IMR-90 (cell line): ENCODE measurements around the gene TES. TPM values are rescaled to one million over a fixed set of nuclear protein-coding genes. Genes with fewer than 3 reads are reported as not detected.
A peak's percentile ranks its signal among the peaks of the same experiment; 100 is the strongest.

ENCODE experiments used
- ATAC-seq: fragments of 200-7000 bp; cut with Tn5 transposase; 2 replicates; pipeline ENCODE4 v1.9.1; 2020; ENCODE audit warnings: low read depth, mild to moderate bottlenecking, moderate library complexity
- BruUV-seq: library from RNA; stranded (reverse); fragments of 400-500 nt; replicated peaks from 2 replicates; lab custom pipeline; 2021; lab: Mats Ljungman, UMichigan
- CTCF ChIA-PET: fragments of 300-600 bp; formaldehyde crosslinking; extraction: SDS; loops from one replicate; lab custom pipeline; 2021; ENCODE audit warnings: antibody characterized with exemption; lab: Yijun Ruan, JAX
- POLR2A ChIA-PET: fragments of 300-600 bp; sonication (Branson Sonifier 250); formaldehyde crosslinking; loops from one replicate; lab custom pipeline; 2022; ENCODE audit warnings: antibody characterized with exemption; ENCODE audit not compliant: unreplicated experiment; lab: Charles Lee
- DNase-seq: peaks from one replicate; pipeline ENCODE4 v3.0.0; 2013
- H2AFZ ChIP-seq: replicated peaks from 2 replicates; pipeline ENCODE3; 2013; ENCODE audit warnings: low read length, mild to moderate bottlenecking; ENCODE audit not compliant: poor library complexity
- H2AK5ac ChIP-seq: 2 replicates; pipeline ENCODE4 v1.6.1; 2013; ENCODE audit warnings: low read depth, low read length, inconsistent platforms
- H2AK9ac ChIP-seq: replicated peaks from 2 replicates; pipeline ENCODE3; 2013; ENCODE audit warnings: mild to moderate bottlenecking, low read depth, low read length, moderate library complexity; ENCODE audit not compliant: poor library complexity
- H2BK120ac ChIP-seq: 2 replicates; pipeline ENCODE4 v1.6.1; 2013; ENCODE audit warnings: low read depth, low read length, inconsistent platforms
- H2BK15ac ChIP-seq: 3 replicates; pipeline ENCODE4 v1.6.1; 2013; ENCODE audit warnings: low read depth, low read length, inconsistent platforms
- H2BK20ac ChIP-seq: 2 replicates; pipeline ENCODE4 v1.6.1; 2013; ENCODE audit warnings: low read depth, mild to moderate bottlenecking, inconsistent platforms, low read length, moderate library complexity
- H2BK5ac ChIP-seq: 2 replicates; pipeline ENCODE4 v1.6.1; 2013; ENCODE audit warnings: mild to moderate bottlenecking, low read depth, low read length, inconsistent platforms; ENCODE audit not compliant: poor library complexity, severe bottlenecking
- H3K14ac ChIP-seq: replicated peaks from 2 replicates; pipeline ENCODE4 v1.6.1; 2013; ENCODE audit warnings: low read depth, low read length, inconsistent platforms
- H3K18ac ChIP-seq: 2 replicates; pipeline ENCODE4 v1.6.1; 2013; ENCODE audit warnings: low read depth, low read length, control low read depth
- H3K23ac ChIP-seq: 2 replicates; pipeline ENCODE4 v1.6.1; 2013; ENCODE audit warnings: low read depth, low read length, inconsistent platforms
- H3K27ac ChIP-seq: 2 replicates; pipeline ENCODE4 v1.5.1; 2013; ENCODE audit warnings: mild to moderate bottlenecking, control low read depth, low read length; ENCODE audit not compliant: insufficient read depth
- H3K27me3 ChIP-seq: 2 replicates; pipeline ENCODE4 v1.6.1; 2013; ENCODE audit warnings: low read length; ENCODE audit not compliant: control insufficient read depth, insufficient read depth
- H3K36me3 ChIP-seq: 2 replicates; pipeline ENCODE4 v1.6.1; 2013; ENCODE audit warnings: low read length, mixed read lengths; ENCODE audit not compliant: control insufficient read depth, insufficient read depth
- H3K4ac ChIP-seq: 2 replicates; pipeline ENCODE4 v1.6.1; 2013; ENCODE audit warnings: low read depth, low read length, inconsistent platforms
- H3K4me1 ChIP-seq: 2 replicates; pipeline ENCODE4 v1.6.1; 2013; ENCODE audit warnings: low read length, mixed read lengths; ENCODE audit not compliant: control insufficient read depth, insufficient read depth
- H3K4me2 ChIP-seq: 2 replicates; pipeline ENCODE4 v1.6.1; 2013; ENCODE audit warnings: low read depth, mild to moderate bottlenecking, control low read depth, low read length, moderate library complexity
- H3K4me3 ChIP-seq: 2 replicates; pipeline ENCODE4 v1.5.1; 2013; ENCODE audit warnings: low read depth, mild to moderate bottlenecking, control low read depth, low read length, moderate library complexity; ENCODE audit not compliant: insufficient read depth
- H3K56ac ChIP-seq: 2 replicates; pipeline ENCODE4 v1.6.1; 2013; ENCODE audit warnings: low read length, inconsistent platforms; ENCODE audit not compliant: insufficient read depth; ENCODE audit errors: extremely low read depth
- H3K79me1 ChIP-seq, 2 experiments: 2 replicates each; pipeline ENCODE4 v1.6.1; 2013; ENCODE audit warnings: low read length in 2 of 2, inconsistent platforms in 1 of 2, low read depth in 1 of 2
- H3K9ac ChIP-seq: 2 replicates; pipeline ENCODE4 v1.6.1; 2013; ENCODE audit warnings: low read depth, low read length, control low read depth
- H3K9me1 ChIP-seq: 2 replicates; pipeline ENCODE4 v1.6.1; 2013; ENCODE audit warnings: low read length, inconsistent platforms; ENCODE audit not compliant: insufficient read depth
- H3K9me3 ChIP-seq: 2 replicates; pipeline ENCODE4 v1.6.1; 2013; ENCODE audit warnings: low read length; ENCODE audit not compliant: control insufficient read depth, insufficient read depth
- H4K20me1 ChIP-seq: 2 replicates; pipeline ENCODE4 v1.6.1; 2013; ENCODE audit warnings: low read length, inconsistent platforms; ENCODE audit not compliant: insufficient read depth
- H4K5ac ChIP-seq: 2 replicates; pipeline ENCODE4 v1.6.1; 2013; ENCODE audit warnings: mild to moderate bottlenecking, low read depth, low read length, control low read depth
- H4K8ac ChIP-seq, 2 experiments: 2 replicates each; pipeline ENCODE4 v1.6.1; 2013; ENCODE audit warnings: low read depth in 2 of 2, low read length in 2 of 2, control low read depth in 1 of 2, inconsistent platforms in 1 of 2
- H4K91ac ChIP-seq: 2 replicates; pipeline ENCODE4 v1.6.1; 2013; ENCODE audit warnings: low read depth, low read length, inconsistent platforms; ENCODE audit not compliant: insufficient read depth
- CTCF ChIP-seq: conservative IDR thresholded peaks from 2 replicates; pipeline ENCODE4 v1.5.1; 2012; ENCODE audit warnings: mild to moderate bottlenecking, low read depth, low read length, improper control_type of control experiment
- ELK1 ChIP-seq: fragments of 150-350 bp; IDR thresholded peaks from 2 replicates; pipeline ENCODE4 v1.6.1; 2016; ENCODE audit warnings: low read depth, mild to moderate bottlenecking, low read length, moderate library complexity, borderline replicate concordance
- MAFK ChIP-seq: IDR thresholded peaks from 2 replicates; pipeline ENCODE4 v1.6.1; 2012; ENCODE audit warnings: low read depth, low read length, improper control_type of control experiment
- MXI1 ChIP-seq: IDR thresholded peaks from 2 replicates; pipeline ENCODE4 v1.6.1; 2012; ENCODE audit warnings: low read depth, mild to moderate bottlenecking, low read length, moderate library complexity, borderline replicate concordance
- NFE2L2 ChIP-seq: fragments of 150-350 bp; IDR thresholded peaks from 2 replicates; pipeline ENCODE4 v1.6.1; 2016; ENCODE audit warnings: low read depth, mild to moderate bottlenecking, low read length
- whole genome bisulfite sequencing, 2 experiments: methylation state at CpG; one replicate each; pipeline versions ENCODE4 v1.1.5 to v1.1.7; 2013; ENCODE audit warnings: missing lambda C conversion rate in 2 of 2; ENCODE audit not compliant: insufficient read length in 1 of 2; ENCODE audit errors: extremely low coverage in 2 of 2; 5-methylcytosine and 5-hydroxymethylcytosine counted together
- dilution Hi-C: fragments of 300-500 bp; cut with HindIII; formaldehyde crosslinking; loops from one replicate; pipeline ENCODE4 v1.14.3; 2018; ENCODE audit warnings: low sequenced_read_pairs; ENCODE audit not compliant: unreplicated experiment
- in situ Hi-C: fragments of 300-500 bp; cut with MboI; formaldehyde crosslinking; loops from 3 replicates; pipeline ENCODE4 v1.14.3; 2019; ENCODE audit warnings: low sequenced_read_pairs, inconsistent platforms, mixed read lengths
- intact Hi-C: fragments of 100-400 bp; cut with micrococcal nuclease; formaldehyde crosslinking; loops from 2 replicates; pipeline ENCODE4 v1.10.0; 2022
- polyA plus RNA-seq, 3 experiments: library from polyadenylated mRNA; depleted of rRNA; stranded (reverse); fragments of >200 nt; gene quantifications; 2 replicates each; pipeline ENCODE4 v1.2.3, GENCODE V29; 2012; ENCODE audit warnings: low replicate concordance in 1 of 3
- total RNA-seq: library from RNA; depleted of rRNA; stranded (reverse); fragments of >200 nt; gene quantifications from 2 replicates; pipeline ENCODE4 v1.2.3, GENCODE V29; 2012

TES gene
- total and polyA plus RNA-seq, 2 of the 4 experiments (the other 2 are of a cell fraction): 54.0 to 83.3 TPM

- no peak for ATAC-seq
- TF ChIP-seq NFE2L2 (peak; percentile 78), MAFK (no peak), CTCF (no peak), ELK1 (no peak), MXI1 (no peak)
- Histone ChIP-seq H3K9ac (no peak overlapping the region), H3K4me3 (no peak overlapping the region), H3K4me1 (peaks cover 8% of the 10 kb centered on the region; the same call in 1 of the 2 replicates), H4K91ac (no peak overlapping the region), H3K56ac (no peak overlapping the region), H2AK5ac (no peak overlapping the region), H2BK120ac (no peak overlapping the region), H3K14ac (no peak overlapping the region), H2AFZ (no peak overlapping the region), H3K4me2 (no peak overlapping the region), H3K18ac (no peak overlapping the region), H4K8ac (no peak overlapping the region), H3K36me3 (no peaks in the 10 kb centered on the region), H4K20me1 (no peaks in the 10 kb centered on the region), H2BK15ac (no peak overlapping the region), H3K79me1 (no peaks in the 10 kb centered on the region), H2BK5ac (no peak overlapping the region), H3K9me3 (no peaks in the 10 kb centered on the region), H3K27me3 (no peaks in the 10 kb centered on the region; the same call in 1 of the 2 replicates), H3K9me1 (0 out of 2 replicates have a peak, but pooled peaks cover 4% of the 10 kb centered on the region), H3K27ac (no peak overlapping the region), H3K4ac (no peak overlapping the region), H3K23ac (no peak overlapping the region), H2AK9ac (no peak overlapping the region), H2BK20ac (no peak overlapping the region), H4K5ac (no peak overlapping the region)
- in situ Hi-C loops: no loop called here
- WGBS, 2 experiments: no CpG with 5 or more reads among the region's 2 CpGs
- intact Hi-C loops: no loop called here
- no TSS peak for BruUV-seq
- ChIA-PET CTCF (interaction anchor here (1.2 kb wide), 1 partner anchor 27 kb away, joined by 3 read pairs; no protein-coding TSS in a partner anchor), POLR2A (no interaction called here)
- dilution Hi-C loops: no loop called here
- no peak for DNase-seq
Measured at GRCh38 chr7:116165717-116166116, 44.6 kb upstream of the TES start.
